ENCODE data around the gene PCDHB9. TPM values are rescaled to one million over a fixed set of nuclear protein-coding genes. Genes with fewer than 3 reads are reported as not detected.
"Not testable (repeated sequence)": the region's sequence is repeated elsewhere in the genome, so short reads cannot be mapped to it uniquely, and the experiment has no call there.

PCDHB9 gene
- total RNA-seq, 1 experiment from 2014 or later, result 0.73 TPM

DNA sequence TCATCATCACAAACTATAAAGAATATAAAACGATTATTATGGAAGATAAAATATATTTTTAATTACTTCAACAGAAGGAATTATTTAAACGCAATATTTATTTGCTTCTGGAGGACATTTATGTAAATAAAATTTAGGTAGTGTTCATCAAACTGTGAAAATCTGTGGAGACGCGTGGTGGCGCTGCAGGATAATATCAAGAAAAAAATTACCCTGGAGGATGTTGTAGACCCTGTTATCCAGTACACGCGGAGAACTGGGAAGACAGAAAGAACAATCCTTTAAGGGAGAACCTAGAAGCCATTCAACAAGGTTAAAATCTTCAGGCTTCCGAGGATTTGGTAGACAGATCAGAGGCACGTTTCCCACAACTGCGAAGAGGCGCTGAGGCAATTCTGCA lies 21.5 kb downstream of the PCDHB9 start, which contains the start of gene PCDHB12:
PCDHB12 (plus strand) TSS at position 242 of the 400 bp plus-strand sequence. CDS start 189 bp downstream, outside the sequence.
- Histone ChIP-seq H4K20me1 (ENCODE audit: low read length) (no peaks in the 10 kb centered on the region), H3K9ac (ENCODE audit: low read length) (no peak within 1 kb of the TSS), H3K9me3 (ENCODE audit: low read length) (no peaks in the 10 kb centered on the region), H3K27ac (ENCODE audit: low read length) (no peak within 1 kb of the TSS), H3K79me2 (ENCODE audit: low read length) (no peaks in the 10 kb centered on the region), H3K4me3 (ENCODE audit: low read length) (no peak within 1 kb of the TSS), H3K4me2 (ENCODE audit: low read length) (no peak within 1 kb of the TSS), H3K4me1 (ENCODE audit: insufficient read depth, low read length) (no peaks in the 10 kb centered on the region), H3F3A (ENCODE audit: low read length, unreplicated experiment) (no peaks in the 10 kb centered on the region), H3K36me3 (ENCODE audit: low read depth, low read length) (no peaks in the 10 kb centered on the region), H3K27me3 (ENCODE audit: low read length) (no peaks in the 10 kb centered on the region), H3K9me2 (replicated peaks; ENCODE audit: low read length) (no peaks in the 10 kb centered on the region), H2AFZ (ENCODE audit: low read length) (peak within 1 kb of the TSS; percentile 42; the same call in 1 of the 2 replicates)
- DNase-seq (peak; percentile 20), ATAC-seq (no peak)
- intact Hi-C loops (cut with micrococcal nuclease), result no loop called here
- CTCF ChIA-PET, result no interaction called here
- no TSS peak for BruUV-seq (replicated peaks)
- POLR2A ChIA-PET (ENCODE audit: unreplicated experiment), result no interaction called here
- TF ChIP-seq, protein P1, sequence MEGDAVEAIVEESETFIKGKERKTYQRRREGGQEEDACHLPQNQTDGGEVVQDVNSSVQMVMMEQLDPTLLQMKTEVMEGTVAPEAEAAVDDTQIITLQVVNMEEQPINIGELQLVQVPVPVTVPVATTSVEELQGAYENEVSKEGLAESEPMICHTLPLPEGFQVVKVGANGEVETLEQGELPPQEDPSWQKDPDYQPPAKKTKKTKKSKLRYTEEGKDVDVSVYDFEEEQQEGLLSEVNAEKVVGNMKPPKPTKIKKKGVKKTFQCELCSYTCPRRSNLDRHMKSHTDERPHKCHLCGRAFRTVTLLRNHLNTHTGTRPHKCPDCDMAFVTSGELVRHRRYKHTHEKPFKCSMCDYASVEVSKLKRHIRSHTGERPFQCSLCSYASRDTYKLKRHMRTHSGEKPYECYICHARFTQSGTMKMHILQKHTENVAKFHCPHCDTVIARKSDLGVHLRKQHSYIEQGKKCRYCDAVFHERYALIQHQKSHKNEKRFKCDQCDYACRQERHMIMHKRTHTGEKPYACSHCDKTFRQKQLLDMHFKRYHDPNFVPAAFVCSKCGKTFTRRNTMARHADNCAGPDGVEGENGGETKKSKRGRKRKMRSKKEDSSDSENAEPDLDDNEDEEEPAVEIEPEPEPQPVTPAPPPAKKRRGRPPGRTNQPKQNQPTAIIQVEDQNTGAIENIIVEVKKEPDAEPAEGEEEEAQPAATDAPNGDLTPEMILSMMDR (conservative IDR thresholded peaks at IDR 0.05; ENCODE audit: low read depth, low read length), result peak; percentile 28; the same call in 1 of the 2 replicates
- TF ChIP-seq EZH2 (IDR thresholded peaks at IDR 0.05; ENCODE audit: low read length, unreplicated experiment), result no peak
- TF ChIP-seq EZH2phosphoT487 (IDR thresholded peaks at IDR 0.05; ENCODE audit: borderline replicate concordance, low read length), result no peak

DNA sequence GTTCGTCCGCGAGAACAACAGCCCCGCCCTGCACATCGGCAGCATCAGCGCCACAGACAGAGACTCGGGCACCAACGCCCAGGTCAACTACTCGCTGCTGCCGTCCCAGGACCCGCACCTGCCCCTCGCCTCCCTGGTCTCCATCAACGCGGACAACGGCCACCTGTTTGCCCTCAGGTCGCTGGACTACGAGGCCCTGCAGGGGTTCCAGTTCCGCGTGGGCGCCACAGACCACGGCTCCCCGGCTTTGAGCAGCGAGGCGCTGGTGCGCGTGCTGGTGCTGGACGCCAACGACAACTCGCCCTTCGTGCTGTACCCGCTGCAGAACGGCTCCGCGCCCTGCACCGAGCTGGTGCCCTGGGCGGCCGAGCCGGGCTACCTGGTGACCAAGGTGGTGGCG lies 23.3 kb downstream of the PCDHB9 start:
- CTCF ChIA-PET; BruUV-seq (replicated peaks); H3K79me2 ChIP-seq (ENCODE audit: low read length); H3K9me2 ChIP-seq (replicated peaks; ENCODE audit: low read length); H3K4me2 ChIP-seq (ENCODE audit: low read length); H3F3A ChIP-seq (ENCODE audit: low read length, unreplicated experiment); H3K27me3 ChIP-seq (ENCODE audit: low read length); H3K4me3 ChIP-seq (ENCODE audit: low read length); H3K36me3 ChIP-seq (ENCODE audit: low read depth, low read length); DNase-seq; H4K20me1 ChIP-seq (ENCODE audit: low read length); H3K4me1 ChIP-seq (ENCODE audit: insufficient read depth, low read length); H3K9me3 ChIP-seq (ENCODE audit: low read length); ATAC-seq; H2AFZ ChIP-seq (ENCODE audit: low read length); POLR2A ChIA-PET (ENCODE audit: unreplicated experiment); H3K9ac ChIP-seq (ENCODE audit: low read length); intact Hi-C loops (cut with micrococcal nuclease); H3K27ac ChIP-seq (ENCODE audit: low read length): not testable (repeated sequence)

DNA sequence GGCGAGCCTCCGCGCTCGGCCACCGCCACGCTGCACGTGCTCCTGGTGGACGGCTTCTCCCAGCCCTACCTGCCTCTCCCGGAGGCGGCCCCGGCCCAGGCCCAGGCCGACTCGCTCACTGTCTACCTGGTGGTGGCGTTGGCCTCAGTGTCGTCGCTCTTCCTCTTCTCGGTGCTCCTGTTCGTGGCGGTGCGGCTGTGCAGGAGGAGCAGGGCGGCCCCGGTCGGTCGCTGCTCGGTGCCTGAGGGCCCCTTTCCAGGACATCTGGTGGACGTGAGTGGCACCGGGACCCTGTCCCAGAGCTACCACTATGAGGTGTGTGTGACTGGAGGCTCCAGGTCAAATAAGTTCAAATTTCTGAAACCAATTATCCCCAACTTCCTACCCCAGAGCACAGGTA lies 23.9 kb downstream of the PCDHB9 start:
- CTCF ChIA-PET; H3F3A ChIP-seq (ENCODE audit: low read length, unreplicated experiment); H3K4me2 ChIP-seq (ENCODE audit: low read length); BruUV-seq (replicated peaks); H3K79me2 ChIP-seq (ENCODE audit: low read length); H3K9me3 ChIP-seq (ENCODE audit: low read length); POLR2A ChIA-PET (ENCODE audit: unreplicated experiment); H2AFZ ChIP-seq (ENCODE audit: low read length); H3K27me3 ChIP-seq (ENCODE audit: low read length); H3K9ac ChIP-seq (ENCODE audit: low read length); H4K20me1 ChIP-seq (ENCODE audit: low read length); intact Hi-C loops (cut with micrococcal nuclease); DNase-seq; H3K9me2 ChIP-seq (replicated peaks; ENCODE audit: low read length); H3K4me3 ChIP-seq (ENCODE audit: low read length); H3K4me1 ChIP-seq (ENCODE audit: insufficient read depth, low read length); H3K36me3 ChIP-seq (ENCODE audit: low read depth, low read length); ATAC-seq; H3K27ac ChIP-seq (ENCODE audit: low read length): not testable (repeated sequence)

DNA sequence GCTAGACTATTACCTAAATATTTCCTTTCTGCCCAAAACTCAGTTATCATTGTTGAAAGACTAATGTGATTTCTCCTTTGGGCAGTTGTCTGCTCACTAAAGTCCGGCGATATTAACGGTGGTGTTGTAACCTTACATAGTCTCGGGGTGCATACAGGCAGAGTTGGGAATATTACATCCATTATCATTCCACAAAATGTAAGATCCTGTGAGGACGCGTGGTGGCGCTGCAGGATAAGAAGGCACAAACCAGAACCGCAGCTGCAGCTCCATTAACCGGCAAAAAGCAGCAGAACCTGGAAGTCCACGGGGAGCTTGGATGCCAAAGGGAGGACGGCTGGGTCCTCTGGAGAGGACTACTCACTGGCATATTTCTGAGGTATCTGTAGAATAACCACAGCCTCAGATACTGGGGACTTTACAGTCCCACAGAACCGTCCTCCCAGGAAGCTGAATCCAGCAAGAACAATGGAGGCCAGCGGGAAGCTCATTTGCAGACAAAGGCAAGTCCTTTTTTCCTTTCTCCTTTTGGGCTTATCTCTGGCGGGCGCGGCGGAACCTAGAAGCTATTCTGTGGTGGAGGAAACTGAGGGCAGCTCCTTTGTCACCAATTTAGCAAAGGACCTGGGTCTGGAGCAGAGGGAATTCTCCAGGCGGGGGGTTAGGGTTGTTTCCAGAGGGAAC lies 26.8 kb downstream of the PCDHB9 start, which contains the start of gene PCDHB13:
PCDHB13 (plus strand) TSS at position 264 of the 684 bp plus-strand sequence; CDS start at position 469, 205 bp downstream.
- H3K9ac ChIP-seq (ENCODE audit: low read length); intact Hi-C loops (cut with micrococcal nuclease); CTCF ChIA-PET; H3K79me2 ChIP-seq (ENCODE audit: low read length); H3K27ac ChIP-seq (ENCODE audit: low read length); H3K4me2 ChIP-seq (ENCODE audit: low read length); H3K27me3 ChIP-seq (ENCODE audit: low read length); H3K36me3 ChIP-seq (ENCODE audit: low read depth, low read length); H3K4me3 ChIP-seq (ENCODE audit: low read length); H3F3A ChIP-seq (ENCODE audit: low read length, unreplicated experiment); H3K4me1 ChIP-seq (ENCODE audit: insufficient read depth, low read length); POLR2A ChIA-PET (ENCODE audit: unreplicated experiment); H3K9me2 ChIP-seq (replicated peaks; ENCODE audit: low read length); H3K9me3 ChIP-seq (ENCODE audit: low read length); H4K20me1 ChIP-seq (ENCODE audit: low read length); H2AFZ ChIP-seq (ENCODE audit: low read length): not testable (repeated sequence)
- ATAC-seq (peak; percentile 22), DNase-seq (peak; percentile 7)
- TSS peak; percentile 41 for BruUV-seq (replicated peaks)
- TF ChIP-seq, protein P1 (conservative IDR thresholded peaks at IDR 0.05; ENCODE audit: low read depth, low read length), result 0 out of 2 replicates have a peak, but pooled peaks have one; percentile 18

DNA sequence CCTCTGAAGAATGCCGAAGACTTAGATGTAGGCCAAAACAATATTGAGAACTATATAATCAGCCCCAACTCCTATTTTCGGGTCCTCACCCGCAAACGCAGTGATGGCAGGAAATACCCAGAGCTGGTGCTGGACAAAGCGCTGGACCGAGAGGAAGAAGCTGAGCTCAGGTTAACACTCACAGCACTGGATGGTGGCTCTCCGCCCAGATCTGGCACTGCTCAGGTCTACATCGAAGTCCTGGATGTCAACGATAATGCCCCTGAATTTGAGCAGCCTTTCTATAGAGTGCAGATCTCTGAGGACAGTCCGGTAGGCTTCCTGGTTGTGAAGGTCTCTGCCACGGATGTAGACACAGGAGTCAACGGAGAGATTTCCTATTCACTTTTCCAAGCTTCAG lies 27.6 kb downstream of the PCDHB9 start:
- ATAC-seq; H4K20me1 ChIP-seq (ENCODE audit: low read length); CTCF ChIA-PET: not testable (repeated sequence)

More for the DNA sequence above, 27.6 kb downstream of the PCDHB9 start:
- H2AFZ ChIP-seq (ENCODE audit: low read length); H3K4me1 ChIP-seq (ENCODE audit: insufficient read depth, low read length); H3K4me2 ChIP-seq (ENCODE audit: low read length); H3F3A ChIP-seq (ENCODE audit: low read length, unreplicated experiment); H3K9me3 ChIP-seq (ENCODE audit: low read length); H3K27ac ChIP-seq (ENCODE audit: low read length); intact Hi-C loops (cut with micrococcal nuclease); DNase-seq; H3K9ac ChIP-seq (ENCODE audit: low read length); POLR2A ChIA-PET (ENCODE audit: unreplicated experiment); H3K4me3 ChIP-seq (ENCODE audit: low read length); H3K36me3 ChIP-seq (ENCODE audit: low read depth, low read length); BruUV-seq (replicated peaks); H3K27me3 ChIP-seq (ENCODE audit: low read length); H3K9me2 ChIP-seq (replicated peaks; ENCODE audit: low read length); H3K79me2 ChIP-seq (ENCODE audit: low read length): not testable (repeated sequence)

Data from PC-3 (cell line).